ENCODE data around the gene ZPR1. TPM values are rescaled to one million over a fixed set of nuclear protein-coding genes. Genes with fewer than 3 reads are reported as not detected.

ZPR1 gene
- total RNA-seq, 1 experiment from 2014 or later, result 139 TPM

DNA sequence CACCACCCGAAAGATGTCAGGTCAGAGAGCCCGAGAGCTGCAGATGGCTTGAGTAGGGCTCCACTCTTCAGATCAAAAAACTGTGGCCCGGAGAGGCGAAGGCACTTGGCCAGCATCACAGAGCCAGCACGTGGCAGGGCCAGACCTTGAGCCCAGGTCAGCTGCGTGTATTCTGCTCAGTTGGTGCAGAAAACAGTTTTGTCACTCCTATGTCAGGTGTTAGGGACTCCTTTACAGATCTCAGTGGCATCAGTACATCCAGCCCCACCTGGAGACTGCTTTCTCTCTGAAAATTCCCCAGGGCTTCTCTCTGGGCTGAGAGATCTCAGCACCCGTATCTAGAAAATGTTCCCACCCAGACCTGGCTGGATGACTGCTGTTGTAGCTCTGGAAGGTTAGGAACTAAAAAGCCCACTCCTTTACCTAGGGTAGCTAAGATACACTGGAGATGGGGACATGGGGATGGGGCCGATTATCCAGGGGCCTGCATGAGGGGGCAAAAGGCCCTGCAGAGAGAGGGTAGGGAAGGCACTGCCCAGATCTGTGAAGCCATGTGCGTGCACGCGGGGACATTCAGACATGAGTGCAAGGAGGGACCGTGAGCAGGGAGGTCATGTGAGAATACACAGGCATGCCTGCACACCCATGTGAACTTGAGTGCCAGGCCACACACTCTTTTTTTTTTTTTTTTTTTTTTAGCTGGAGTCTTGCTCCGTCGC is 46.2 kb upstream of the ZPR1 start:
- ChIA-PET CTCF (interaction anchor here (0.6 to 0.7 kb wide), 3 partner anchors 18 to 135 kb away, joined by 3 to 10 read pairs (median 9); no protein-coding TSS in a partner anchor), POLR2A (no interaction called here)
- ATAC-seq, result no peak
- TF ChIP-seq, protein P1, sequence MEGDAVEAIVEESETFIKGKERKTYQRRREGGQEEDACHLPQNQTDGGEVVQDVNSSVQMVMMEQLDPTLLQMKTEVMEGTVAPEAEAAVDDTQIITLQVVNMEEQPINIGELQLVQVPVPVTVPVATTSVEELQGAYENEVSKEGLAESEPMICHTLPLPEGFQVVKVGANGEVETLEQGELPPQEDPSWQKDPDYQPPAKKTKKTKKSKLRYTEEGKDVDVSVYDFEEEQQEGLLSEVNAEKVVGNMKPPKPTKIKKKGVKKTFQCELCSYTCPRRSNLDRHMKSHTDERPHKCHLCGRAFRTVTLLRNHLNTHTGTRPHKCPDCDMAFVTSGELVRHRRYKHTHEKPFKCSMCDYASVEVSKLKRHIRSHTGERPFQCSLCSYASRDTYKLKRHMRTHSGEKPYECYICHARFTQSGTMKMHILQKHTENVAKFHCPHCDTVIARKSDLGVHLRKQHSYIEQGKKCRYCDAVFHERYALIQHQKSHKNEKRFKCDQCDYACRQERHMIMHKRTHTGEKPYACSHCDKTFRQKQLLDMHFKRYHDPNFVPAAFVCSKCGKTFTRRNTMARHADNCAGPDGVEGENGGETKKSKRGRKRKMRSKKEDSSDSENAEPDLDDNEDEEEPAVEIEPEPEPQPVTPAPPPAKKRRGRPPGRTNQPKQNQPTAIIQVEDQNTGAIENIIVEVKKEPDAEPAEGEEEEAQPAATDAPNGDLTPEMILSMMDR (IDR thresholded peaks at IDR 0.05), result no peak
- TF ChIP-seq POLR2AphosphoS5 (IDR thresholded peaks at IDR 0.05; ENCODE audit: low read depth, low read length) (no peak), SIN3A (IDR thresholded peaks at IDR 0.05; ENCODE audit: borderline replicate concordance, insufficient read depth, low read depth, low read length) (no peak), TCF7L2 (IDR thresholded peaks at IDR 0.05; ENCODE audit: low read depth, low read length) (no peak), REST (IDR thresholded peaks at IDR 0.05; ENCODE audit: insufficient read depth in 1 of 2, low read depth in 2 of 2, low read length in 1 of 2) (no peak)
- no peaks in the 10 kb centered on the region for H3K36me3 ChIP-seq (ENCODE audit: control insufficient read depth, insufficient read depth, low read length)
- no peak overlapping the region for H3K27ac ChIP-seq (ENCODE audit: low read length)
- intact Hi-C loops (cut with micrococcal nuclease; ENCODE audit: unreplicated experiment), result no loop called here
- H3K9me3 ChIP-seq (ENCODE audit: control insufficient read depth, insufficient read depth, low read depth, low read length), result no peaks in the 10 kb centered on the region
- peaks cover 4% of the 10 kb centered on the region; the same call in 1 of the 2 replicates for H3K4me1 ChIP-seq (ENCODE audit: control insufficient read depth, insufficient read depth, low read length)
- H3K27me3 ChIP-seq (ENCODE audit: control insufficient read depth, insufficient read depth, low read length), result no peaks in the 10 kb centered on the region
- no TSS peak for BruUV-seq (replicated peaks)
- H3K4me3 ChIP-seq (ENCODE audit: low read depth in 2 of 2, low read length in 2 of 2), result no peak overlapping the region
- in situ Hi-C loops (cut with HindIII; ENCODE audit: low pct_unique_long_range_greater_than_20kb, low sequenced_read_pairs), result no loop called here
- no peak for DNase-seq (ENCODE audit: low read depth, low spot score)

GRCh38 chr11:116833491-116833815 is 45.6 kb upstream of the ZPR1 start:
- in situ Hi-C loops (cut with HindIII; ENCODE audit: low pct_unique_long_range_greater_than_20kb, low sequenced_read_pairs) (no loop called here), intact Hi-C loops (cut with micrococcal nuclease; ENCODE audit: unreplicated experiment) (no loop called here)
- no TSS peak for BruUV-seq (replicated peaks)
- ATAC-seq (no peak), DNase-seq (ENCODE audit: low read depth, low spot score) (no peak)
- no peaks in the 10 kb centered on the region for H3K27me3 ChIP-seq (ENCODE audit: control insufficient read depth, insufficient read depth, low read length)
- no peak overlapping the region for H3K4me3 ChIP-seq (ENCODE audit: low read depth in 2 of 2, low read length in 2 of 2)
- H3K4me1 ChIP-seq (ENCODE audit: control insufficient read depth, insufficient read depth, low read length), result peaks cover 4% of the 10 kb centered on the region; the same call in 1 of the 2 replicates
- ChIA-PET CTCF (no interaction called here), POLR2A (no interaction called here)
- H3K27ac ChIP-seq (ENCODE audit: low read length), result no peak overlapping the region
- no peaks in the 10 kb centered on the region for H3K36me3 ChIP-seq (ENCODE audit: control insufficient read depth, insufficient read depth, low read length)
- TF ChIP-seq POLR2AphosphoS5 (IDR thresholded peaks at IDR 0.05; ENCODE audit: low read depth, low read length), result no peak
- TF ChIP-seq, protein P1 (IDR thresholded peaks at IDR 0.05), result no peak
- TF ChIP-seq REST (IDR thresholded peaks at IDR 0.05; ENCODE audit: insufficient read depth in 1 of 2, low read depth in 2 of 2, low read length in 1 of 2), result no peak
- no peak for TF ChIP-seq SIN3A (IDR thresholded peaks at IDR 0.05; ENCODE audit: borderline replicate concordance, insufficient read depth, low read depth, low read length)
- TF ChIP-seq TCF7L2 (IDR thresholded peaks at IDR 0.05; ENCODE audit: low read depth, low read length), result no peak
- no peaks in the 10 kb centered on the region for H3K9me3 ChIP-seq (ENCODE audit: control insufficient read depth, insufficient read depth, low read depth, low read length)

Measured in Panc1 (cell line).